Sigmoid colon (tissue), 4 donors: ENCODE data around the gene HCCS.

Source experiments
- CTCF ChIP-seq, 4 experiments: fragments of 450-650 bp in 3 of 4; fragments of 200-600 bp in 1 of 4; IDR thresholded peaks; one replicate each; pipeline ENCODE4 v1.5.1; 2016 to 2019; ENCODE audit warnings: antibody characterized with exemption in 4 of 4, mild to moderate bottlenecking in 3 of 4, moderate library complexity in 2 of 4
- EP300 ChIP-seq, 4 donors: sonication (generic); formaldehyde crosslinking; IDR thresholded peaks; one replicate each; pipeline ENCODE4 v1.6.1; 2017; ENCODE audit warnings: antibody characterized with exemption in 4 of 4
- POLR2A ChIP-seq, 2 donors: fragments of 450-650 bp; IDR thresholded peaks; one replicate each; pipeline ENCODE4 v1.6.1; 2016; ENCODE audit warnings: antibody characterized with exemption in 2 of 2, mild to moderate bottlenecking in 2 of 2, moderate library complexity in 2 of 2

GRCh38 chrX:11138498-11139390 is 27.6 kb downstream of the HCCS start:
- TF ChIP-seq CTCF (IDR thresholded peaks at IDR 0.05) = no peak
- TF ChIP-seq POLR2A (IDR thresholded peaks at IDR 0.05) = no peak
- TF ChIP-seq EP300 (IDR thresholded peaks at IDR 0.05) = no peak
